PC-9 (cell line): ENCODE results near the gene C1QL4. TPM values are rescaled to one million over a fixed set of nuclear protein-coding genes. Genes with fewer than 3 reads are reported as not detected.
"Not testable (repeated sequence)": the region's sequence is repeated elsewhere in the genome, so short reads cannot be mapped to it uniquely, and the experiment has no call there.

Experiments used
- BruUV-seq: library from RNA; stranded (reverse); fragments of 400-500 nt; replicated peaks from 2 replicates; lab custom pipeline; 2021; lab: Mats Ljungman, UMichigan
- CTCF ChIA-PET: fragments of 300-600 bp; sonication (Branson Sonifier 250); formaldehyde crosslinking; loops from one replicate; lab custom pipeline; 2022; ENCODE audit warnings: antibody characterized with exemption; lab: Charles Lee
- POLR2A ChIA-PET: fragments of 300-600 bp; sonication (Branson Sonifier 250); formaldehyde crosslinking; loops from one replicate; lab custom pipeline; 2022; ENCODE audit warnings: antibody characterized with exemption; ENCODE audit not compliant: unreplicated experiment; lab: Charles Lee
- DNase-seq, 2 experiments: peaks; one replicate each; pipeline versions ENCODE4 v3.0.0 to v3.0.0-alpha.2; 2015 to 2022; ENCODE audit warnings: mixed read lengths in 1 of 2
- H2AFZ ChIP-seq: fragments of 200-600 bp; sonication (generic); 2 replicates; pipeline ENCODE4 v1.8.1; 2017; ENCODE audit warnings: antibody characterized with exemption
- H3F3A ChIP-seq: fragments of 200-600 bp; sonication (generic); 2 replicates; pipeline ENCODE4 v1.8.1; 2017; ENCODE audit warnings: antibody characterized with exemption, mild to moderate bottlenecking, low read depth; ENCODE audit not compliant: insufficient read depth
- H3K27ac ChIP-seq: fragments of 200-600 bp; sonication (generic); 2 replicates; pipeline ENCODE4 v1.6.1; 2016; ENCODE audit warnings: mixed run types
- H3K27me3 ChIP-seq: fragments of 200-600 bp; sonication (generic); 2 replicates; pipeline ENCODE4 v1.6.1; 2016; ENCODE audit warnings: low read depth, mixed run types; ENCODE audit not compliant: insufficient read depth
- H3K36me3 ChIP-seq: fragments of 200-600 bp; sonication (generic); 2 replicates; pipeline ENCODE4 v1.6.1; 2016; ENCODE audit warnings: low read depth, mixed run types
- H3K4me1 ChIP-seq: fragments of 200-600 bp; sonication (generic); replicated peaks from 2 replicates; pipeline ENCODE4 v1.6.1; 2016; ENCODE audit warnings: mixed run types; ENCODE audit not compliant: insufficient read depth
- H3K4me2 ChIP-seq: fragments of 200-600 bp; sonication (generic); 2 replicates; pipeline ENCODE4 v1.6.1; 2017; ENCODE audit warnings: mixed run types
- H3K4me3 ChIP-seq: fragments of 200-600 bp; sonication (generic); 2 replicates; pipeline ENCODE4 v1.6.1; 2016; ENCODE audit warnings: mixed run types
- H3K79me2 ChIP-seq: fragments of 200-600 bp; sonication (generic); 2 replicates; pipeline ENCODE4 v1.6.1; 2017; ENCODE audit warnings: low read depth, mixed run types
- H3K9me2 ChIP-seq: fragments of 200-600 bp; sonication (generic); 2 replicates; pipeline ENCODE4 v1.8.1; 2017; ENCODE audit warnings: mild to moderate bottlenecking; ENCODE audit not compliant: insufficient read depth
- H3K9me3 ChIP-seq: fragments of 200-600 bp; sonication (generic); 2 replicates; pipeline ENCODE4 v1.8.1; 2016; ENCODE audit warnings: low read depth; ENCODE audit not compliant: insufficient read depth
- H4K20me1 ChIP-seq: fragments of 200-600 bp; sonication (generic); 2 replicates; pipeline ENCODE4 v1.8.1; 2017; ENCODE audit not compliant: insufficient read depth
- EZH2 ChIP-seq: fragments of 200-600 bp; sonication (generic); IDR thresholded peaks from 2 replicates; pipeline ENCODE4 v1.8.0; 2017; ENCODE audit warnings: antibody characterized with exemption, low read depth
- intact Hi-C: fragments of 100-400 bp; cut with micrococcal nuclease; formaldehyde crosslinking; loops from one replicate; pipeline ENCODE4 v1.10.0; 2022; ENCODE audit not compliant: unreplicated experiment
- total RNA-seq: library from RNA; stranded (reverse); gene quantifications from 2 replicates; pipeline ENCODE4 v1.2.3, GENCODE V29; 2021
- TF ChIP-seq, protein P1 (sequence below): fragments of 200-600 bp; sonication (generic); conservative IDR thresholded peaks from 2 replicates; pipeline ENCODE4 v1.6.1; 2017; ENCODE audit warnings: mixed run types, antibody characterized with exemption, mild to moderate bottlenecking, moderate library complexity

C1QL4 gene
- total RNA-seq, 1 experiment from 2014 or later: 0.22 TPM

GRCh38 chr12:49314811-49315210 lies 22.2 kb downstream of the C1QL4 start:
- Histone ChIP-seq H2AFZ (no peak overlapping the region), H3F3A (peaks cover 7% of the 10 kb centered on the region; the same call in 1 of the 2 replicates), H3K27ac (peak overlapping the region; percentile 82), H3K27me3 (no peaks in the 10 kb centered on the region), H3K36me3 (no peaks in the 10 kb centered on the region), H3K4me1 (peaks cover 11% of the 10 kb centered on the region), H3K9me3 (no peaks in the 10 kb centered on the region), H3K9me2 (no peaks in the 10 kb centered on the region), H3K79me2 (no peaks in the 10 kb centered on the region), H3K4me3 (no peak overlapping the region), H4K20me1 (no peaks in the 10 kb centered on the region), H3K4me2 (no peak overlapping the region)
- intact Hi-C loops: no loop called here
- TF ChIP-seq, protein P1, sequence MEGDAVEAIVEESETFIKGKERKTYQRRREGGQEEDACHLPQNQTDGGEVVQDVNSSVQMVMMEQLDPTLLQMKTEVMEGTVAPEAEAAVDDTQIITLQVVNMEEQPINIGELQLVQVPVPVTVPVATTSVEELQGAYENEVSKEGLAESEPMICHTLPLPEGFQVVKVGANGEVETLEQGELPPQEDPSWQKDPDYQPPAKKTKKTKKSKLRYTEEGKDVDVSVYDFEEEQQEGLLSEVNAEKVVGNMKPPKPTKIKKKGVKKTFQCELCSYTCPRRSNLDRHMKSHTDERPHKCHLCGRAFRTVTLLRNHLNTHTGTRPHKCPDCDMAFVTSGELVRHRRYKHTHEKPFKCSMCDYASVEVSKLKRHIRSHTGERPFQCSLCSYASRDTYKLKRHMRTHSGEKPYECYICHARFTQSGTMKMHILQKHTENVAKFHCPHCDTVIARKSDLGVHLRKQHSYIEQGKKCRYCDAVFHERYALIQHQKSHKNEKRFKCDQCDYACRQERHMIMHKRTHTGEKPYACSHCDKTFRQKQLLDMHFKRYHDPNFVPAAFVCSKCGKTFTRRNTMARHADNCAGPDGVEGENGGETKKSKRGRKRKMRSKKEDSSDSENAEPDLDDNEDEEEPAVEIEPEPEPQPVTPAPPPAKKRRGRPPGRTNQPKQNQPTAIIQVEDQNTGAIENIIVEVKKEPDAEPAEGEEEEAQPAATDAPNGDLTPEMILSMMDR: no peak
- TF ChIP-seq EZH2: no peak
- DNase-seq: no peak
- ChIA-PET CTCF (no interaction called here), POLR2A (no interaction called here)
- BruUV-seq: no TSS peak

GRCh38 chr12:49310451-49311000 lies 26.5 kb downstream of the C1QL4 start:
- H3K4me3 ChIP-seq, BruUV-seq, H3K36me3 ChIP-seq, H3K27ac ChIP-seq, POLR2A ChIA-PET, DNase-seq, H3K27me3 ChIP-seq, H3K4me1 ChIP-seq, H3F3A ChIP-seq, H3K79me2 ChIP-seq, H3K9me2 ChIP-seq, intact Hi-C loops, CTCF ChIA-PET, H4K20me1 ChIP-seq, H3K9me3 ChIP-seq, H2AFZ ChIP-seq, H3K4me2 ChIP-seq: not testable (repeated sequence)

GRCh38 chr12:49309386-49309785 lies 27.6 kb downstream of the C1QL4 start:
- no peak for TF ChIP-seq EZH2
- TF ChIP-seq, protein P1: no peak
- intact Hi-C loops: no loop called here
- no peaks in the 10 kb centered on the region for H3K79me2 ChIP-seq
- H3K4me2 ChIP-seq: no peak overlapping the region
- no peaks in the 10 kb centered on the region for H3K4me1 ChIP-seq
- ChIA-PET CTCF (no interaction called here), POLR2A (interaction anchor here (0.6 kb wide), 1 partner anchor 9 kb away, joined by 3 read pairs; no protein-coding TSS in a partner anchor)
- no TSS peak for BruUV-seq
- no peaks in the 10 kb centered on the region for H3F3A ChIP-seq
- no peaks in the 10 kb centered on the region for H3K9me2 ChIP-seq
- H3K9me3 ChIP-seq: no peaks in the 10 kb centered on the region
- no peak overlapping the region for H3K4me3 ChIP-seq
- H3K36me3 ChIP-seq: no peaks in the 10 kb centered on the region
- no peak overlapping the region for H3K27ac ChIP-seq
- DNase-seq: no peak
- H3K27me3 ChIP-seq: no peaks in the 10 kb centered on the region
- H4K20me1 ChIP-seq: no peaks in the 10 kb centered on the region
- no peak overlapping the region for H2AFZ ChIP-seq
